T47D (cell line): ENCODE measurements around the gene KITLG.
"Not testable (repeated sequence)": the region's sequence is repeated elsewhere in the genome, so short reads cannot be mapped to it uniquely, and the experiment has no call there.

Experiments
- DNase-seq, 2 experiments: peaks; one replicate each; pipeline versions ENCODE4 v3.0.0 to v3.0.0-alpha.2; 2011 to 2012; ENCODE audit warnings: low read depth in 1 of 2, low spot score in 1 of 2
- JUND ChIP-seq: IDR thresholded peaks from 2 replicates; pipeline ENCODE4 v1.6.1; 2012; ENCODE audit warnings: low read depth
- in situ Hi-C: cut with HindIII; loops from 2 replicates; pipeline ENCODE4 v1.10.0; 2016; ENCODE audit warnings: low sequenced_read_pairs, low pct_unique_long_range_greater_than_20kb

KITLG gene

GRCh38 chr12:88519802-88520435 lies 60.4 kb downstream of the KITLG start:
- in situ Hi-C loops = no loop called here
- no peak for TF ChIP-seq JUND
- no peak for DNase-seq

- in situ Hi-C loops = no loop called here
- no peak for TF ChIP-seq JUND
- DNase-seq = no peak
Measured at GRCh38 chr12:88518863-88519403, 61.3 kb downstream of the KITLG start.

- in situ Hi-C loops = no loop called here
- no peak for DNase-seq
- no peak for TF ChIP-seq JUND
Measured at GRCh38 chr12:88516811-88517210, 63.5 kb downstream of the KITLG start.

GRCh38 chr12:88510843-88511242 lies 69.4 kb downstream of the KITLG start:
- no peak for TF ChIP-seq JUND
- DNase-seq = no peak
- in situ Hi-C loops = no loop called here

GRCh38 chr12:88509851-88510250 lies 70.4 kb downstream of the KITLG start:
- DNase-seq = no peak
- in situ Hi-C loops = no loop called here
- TF ChIP-seq JUND = no peak

- no peak for DNase-seq
- in situ Hi-C loops = no loop called here
- TF ChIP-seq JUND = no peak
Measured at GRCh38 chr12:88509347-88509746, 70.9 kb downstream of the KITLG start.

- DNase-seq, in situ Hi-C loops: not testable (repeated sequence)
Measured at GRCh38 chr12:88507851-88508250, 72.4 kb downstream of the KITLG start.

- no peak for TF ChIP-seq JUND
- DNase-seq = no peak
- in situ Hi-C loops = no loop called here
Measured at GRCh38 chr12:88507270-88507669, 73.0 kb downstream of the KITLG start.

- in situ Hi-C loops = no loop called here
- no peak for DNase-seq
Measured at GRCh38 chr12:88505696-88506095, 74.6 kb downstream of the KITLG start.

GRCh38 chr12:88503281-88503703 lies 77.0 kb downstream of the KITLG start:
- no peak for TF ChIP-seq JUND
- in situ Hi-C loops = no loop called here
- DNase-seq = no peak

More at GRCh38 chr12:88505696-88506095, 74.6 kb downstream of the KITLG start:
- no peak for TF ChIP-seq JUND

GRCh38 chr12:88501972-88502938 lies 78.0 kb downstream of the KITLG start:
- TF ChIP-seq JUND = no peak; the same call in 1 of the 2 replicates
- in situ Hi-C loops = no loop called here
- peak in 1 of 2 experiments; percentile 91 for DNase-seq

GRCh38 chr12:88496891-88497371 lies 83.3 kb downstream of the KITLG start:
- in situ Hi-C loops = no loop called here
- TF ChIP-seq JUND = no peak
- no peak for DNase-seq

GRCh38 chr12:88496429-88496828 lies 83.8 kb downstream of the KITLG start:
- in situ Hi-C loops = no loop called here
- TF ChIP-seq JUND = no peak
- no peak for DNase-seq
